ENCODE measurements around the gene CHST11. TPM values are rescaled to one million over a fixed set of nuclear protein-coding genes. Genes with fewer than 3 reads are reported as not detected.

CHST11 gene
- total RNA-seq, 4 donors from 2014 or later: 5.7 to 15.7 (median 7.1) TPM

DNA sequence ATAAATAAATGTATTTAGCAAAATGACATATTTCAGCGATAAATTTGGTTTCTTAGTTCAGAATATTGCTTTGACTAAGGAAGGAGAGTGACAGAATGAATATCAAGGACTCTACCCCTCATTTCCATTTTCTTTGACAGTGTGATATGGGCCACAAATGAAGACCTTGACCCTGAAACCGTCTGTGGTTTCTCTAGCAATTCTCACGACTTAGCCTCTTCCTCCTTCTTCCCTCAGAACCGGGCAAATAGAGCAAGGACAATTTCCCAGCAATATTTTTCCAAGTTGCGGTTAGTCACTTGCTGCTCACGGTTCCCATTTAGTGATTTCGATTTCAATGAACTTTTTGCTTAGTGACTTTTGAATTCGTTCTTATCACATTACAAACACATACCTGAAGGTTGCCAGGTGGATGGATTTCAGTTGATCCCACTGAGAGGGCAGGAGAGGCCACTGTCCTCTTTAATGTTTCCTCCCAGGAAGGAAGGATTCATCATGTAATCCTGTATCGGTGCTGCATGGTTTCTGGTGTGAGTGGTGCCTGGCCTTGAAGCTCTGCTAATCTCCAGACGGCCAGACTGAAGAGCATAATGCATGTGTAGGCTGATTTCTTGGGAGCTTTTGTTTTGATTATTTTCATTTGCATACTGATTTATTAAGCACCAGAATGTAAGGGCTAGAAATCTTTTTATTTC lies 77.6 kb downstream of the CHST11 start:
- H3K9me3 ChIP-seq: no peaks in the 10 kb centered on the region
- H3K27me3 ChIP-seq: no peaks in the 10 kb centered on the region
- TF ChIP-seq, protein P1, sequence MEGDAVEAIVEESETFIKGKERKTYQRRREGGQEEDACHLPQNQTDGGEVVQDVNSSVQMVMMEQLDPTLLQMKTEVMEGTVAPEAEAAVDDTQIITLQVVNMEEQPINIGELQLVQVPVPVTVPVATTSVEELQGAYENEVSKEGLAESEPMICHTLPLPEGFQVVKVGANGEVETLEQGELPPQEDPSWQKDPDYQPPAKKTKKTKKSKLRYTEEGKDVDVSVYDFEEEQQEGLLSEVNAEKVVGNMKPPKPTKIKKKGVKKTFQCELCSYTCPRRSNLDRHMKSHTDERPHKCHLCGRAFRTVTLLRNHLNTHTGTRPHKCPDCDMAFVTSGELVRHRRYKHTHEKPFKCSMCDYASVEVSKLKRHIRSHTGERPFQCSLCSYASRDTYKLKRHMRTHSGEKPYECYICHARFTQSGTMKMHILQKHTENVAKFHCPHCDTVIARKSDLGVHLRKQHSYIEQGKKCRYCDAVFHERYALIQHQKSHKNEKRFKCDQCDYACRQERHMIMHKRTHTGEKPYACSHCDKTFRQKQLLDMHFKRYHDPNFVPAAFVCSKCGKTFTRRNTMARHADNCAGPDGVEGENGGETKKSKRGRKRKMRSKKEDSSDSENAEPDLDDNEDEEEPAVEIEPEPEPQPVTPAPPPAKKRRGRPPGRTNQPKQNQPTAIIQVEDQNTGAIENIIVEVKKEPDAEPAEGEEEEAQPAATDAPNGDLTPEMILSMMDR (IDR thresholded peaks at IDR 0.05): no peak
- TF ChIP-seq POLR2AphosphoS5 (IDR thresholded peaks at IDR 0.05): no peak
- TF ChIP-seq EP300 (IDR thresholded peaks at IDR 0.05): no peak
- TF ChIP-seq POLR2A (IDR thresholded peaks at IDR 0.05; ENCODE audit: low read depth): no peak
- intact Hi-C loops (cut with DNase I): no loop called here
- no peak overlapping the region for H3K4me3 ChIP-seq
- no peak overlapping the region for H3K27ac ChIP-seq (replicated peaks in 1 of 4)
- no peaks in the 10 kb centered on the region for H3K36me3 ChIP-seq
- H3K4me1 ChIP-seq: no peaks in the 10 kb centered on the region
- no peak for DNase-seq (ENCODE audit: extremely low spot score)
- 77% methylated on average over 10 of the region's 10 CpGs for WGBS

DNA sequence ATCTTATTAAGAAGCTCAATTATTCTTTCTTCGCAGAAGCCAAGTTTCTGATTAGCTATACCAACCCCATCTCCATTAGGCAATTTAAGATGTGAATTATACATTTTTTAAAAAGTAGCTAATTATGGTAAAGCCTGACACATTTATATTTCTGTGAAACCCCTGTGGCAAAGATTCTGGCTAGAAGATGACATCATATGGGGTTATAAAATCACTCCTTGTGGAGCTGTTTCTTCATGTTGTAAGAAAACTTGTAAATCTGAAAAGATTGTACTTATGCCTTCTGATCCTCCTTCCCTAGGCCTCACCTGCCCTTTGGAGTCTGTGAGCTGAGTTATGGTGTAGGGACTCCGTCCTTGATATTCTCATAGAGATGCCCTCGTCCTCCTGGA lies 78.1 kb downstream of the CHST11 start:
- Histone ChIP-seq H3K27me3 (no peaks in the 10 kb centered on the region), H3K36me3 (no peaks in the 10 kb centered on the region), H3K4me1 (no peaks in the 10 kb centered on the region), H3K4me3 (no peak overlapping the region), H3K27ac (replicated peaks in 1 of 4) (no peak overlapping the region), H3K9me3 (no peaks in the 10 kb centered on the region)
- WGBS: 88% methylated on average over 2 of the region's 3 CpGs
- TF ChIP-seq, protein P1 (IDR thresholded peaks at IDR 0.05): no peak
- TF ChIP-seq POLR2A (IDR thresholded peaks at IDR 0.05; ENCODE audit: low read depth) (no peak), POLR2AphosphoS5 (IDR thresholded peaks at IDR 0.05) (no peak), EP300 (IDR thresholded peaks at IDR 0.05) (no peak)
- intact Hi-C loops (cut with DNase I): no loop called here
- no peak for DNase-seq (ENCODE audit: extremely low spot score)

DNA sequence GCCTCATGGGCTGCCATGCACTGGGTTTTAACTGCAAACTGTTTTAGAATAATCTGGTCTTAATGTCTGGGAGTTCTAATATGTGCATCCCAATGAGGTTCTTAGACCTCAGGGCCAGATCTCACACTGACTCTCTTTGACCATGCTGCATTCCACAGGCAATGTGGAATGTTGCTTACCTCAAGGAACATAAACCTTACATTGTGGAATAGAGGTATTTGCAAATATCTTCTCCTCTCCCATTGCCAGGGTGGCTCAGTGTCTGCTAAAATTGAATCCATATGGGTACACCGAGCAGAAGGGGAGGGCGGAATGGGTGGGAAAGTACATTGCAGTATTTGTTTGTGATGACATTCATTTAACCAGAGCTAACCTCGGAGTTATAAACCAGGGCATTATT lies 78.6 kb downstream of the CHST11 start:
- H3K4me3 ChIP-seq: no peak overlapping the region
- no peaks in the 10 kb centered on the region for H3K9me3 ChIP-seq
- 95% methylated on average over 3 of the region's 3 CpGs for WGBS
- TF ChIP-seq, protein P1 (IDR thresholded peaks at IDR 0.05): no peak
- TF ChIP-seq EP300 (IDR thresholded peaks at IDR 0.05) (no peak), POLR2AphosphoS5 (IDR thresholded peaks at IDR 0.05) (no peak), POLR2A (IDR thresholded peaks at IDR 0.05; ENCODE audit: low read depth) (no peak)
- intact Hi-C loops (cut with DNase I): no loop called here
- no peaks in the 10 kb centered on the region for H3K36me3 ChIP-seq
- H3K4me1 ChIP-seq: no peaks in the 10 kb centered on the region
- no peak overlapping the region for H3K27ac ChIP-seq (replicated peaks in 1 of 4)
- DNase-seq (ENCODE audit: extremely low spot score): no peak
- no peaks in the 10 kb centered on the region for H3K27me3 ChIP-seq

DNA sequence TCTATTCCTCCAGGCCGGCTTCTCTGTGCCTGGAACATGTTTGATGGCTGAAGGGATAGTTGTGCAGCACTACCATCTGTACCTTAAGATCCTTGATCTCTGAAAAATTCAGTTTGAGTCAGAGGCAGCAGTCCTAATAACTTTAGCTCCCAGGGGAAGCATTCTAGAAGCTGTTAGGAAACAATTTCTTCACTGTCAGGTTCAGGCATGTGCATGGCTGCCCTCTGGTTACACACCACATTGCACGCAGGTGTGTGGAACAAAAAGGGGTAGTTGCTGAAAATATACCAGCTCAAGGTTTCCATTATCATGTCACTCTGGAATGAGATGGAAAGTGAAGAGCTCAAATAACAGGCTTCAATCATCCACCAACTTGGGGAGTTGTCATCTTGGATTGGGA lies 80.1 kb downstream of the CHST11 start:
- Histone ChIP-seq H3K27ac (replicated peaks in 1 of 4) (no peak overlapping the region), H3K4me3 (no peak overlapping the region), H3K27me3 (no peaks in the 10 kb centered on the region), H3K4me1 (no peaks in the 10 kb centered on the region), H3K9me3 (no peaks in the 10 kb centered on the region), H3K36me3 (no peaks in the 10 kb centered on the region)
- DNase-seq (ENCODE audit: extremely low spot score): no peak
- 100% methylated on average over 2 of the region's 2 CpGs for WGBS
- TF ChIP-seq POLR2A (IDR thresholded peaks at IDR 0.05; ENCODE audit: low read depth) (no peak), POLR2AphosphoS5 (IDR thresholded peaks at IDR 0.05) (no peak), EP300 (IDR thresholded peaks at IDR 0.05) (no peak)
- TF ChIP-seq, protein P1 (IDR thresholded peaks at IDR 0.05): no peak
- intact Hi-C loops (cut with DNase I): no loop called here

DNA sequence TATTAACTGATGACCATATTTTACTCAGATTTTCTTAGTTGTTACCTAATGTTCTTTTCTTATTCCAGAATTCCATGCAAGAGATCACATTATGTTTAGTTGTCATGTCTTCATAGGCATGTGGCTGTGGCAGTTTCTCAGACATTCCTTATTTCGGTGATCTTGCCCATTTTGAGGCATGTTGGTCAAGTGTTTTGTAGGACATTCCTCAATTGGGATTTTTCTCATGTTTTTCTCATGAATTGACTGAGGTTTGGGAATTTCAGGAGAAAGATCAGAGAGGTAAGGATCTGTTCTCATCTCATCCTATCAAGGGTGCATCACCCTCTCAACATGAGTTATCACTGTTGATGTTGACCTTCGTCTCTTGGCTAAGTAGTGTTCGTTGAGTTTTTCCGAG lies 81.3 kb downstream of the CHST11 start:
- Histone ChIP-seq H3K4me1 (no peaks in the 10 kb centered on the region), H3K4me3 (no peak overlapping the region), H3K27me3 (no peaks in the 10 kb centered on the region), H3K9me3 (no peaks in the 10 kb centered on the region), H3K36me3 (no peaks in the 10 kb centered on the region), H3K27ac (replicated peaks in 1 of 4) (no peak overlapping the region)
- 91% methylated on average over 4 of the region's 4 CpGs for WGBS
- intact Hi-C loops (cut with DNase I): no loop called here
- TF ChIP-seq, protein P1 (IDR thresholded peaks at IDR 0.05): no peak
- TF ChIP-seq POLR2AphosphoS5 (IDR thresholded peaks at IDR 0.05) (no peak), POLR2A (IDR thresholded peaks at IDR 0.05; ENCODE audit: low read depth) (no peak), EP300 (IDR thresholded peaks at IDR 0.05) (no peak)
- no peak for DNase-seq (ENCODE audit: extremely low spot score)

Data from esophagus muscularis mucosa (tissue), 4 donors.